ENCODE results near the gene MED15. TPM values are rescaled to one million over a fixed set of nuclear protein-coding genes. Genes with fewer than 3 reads are reported as not detected.

MED15 gene
- polyA plus RNA-seq, 6 donors from 2014 or later, result 7.3 to 41.8 (median 17.1) TPM

DNA sequence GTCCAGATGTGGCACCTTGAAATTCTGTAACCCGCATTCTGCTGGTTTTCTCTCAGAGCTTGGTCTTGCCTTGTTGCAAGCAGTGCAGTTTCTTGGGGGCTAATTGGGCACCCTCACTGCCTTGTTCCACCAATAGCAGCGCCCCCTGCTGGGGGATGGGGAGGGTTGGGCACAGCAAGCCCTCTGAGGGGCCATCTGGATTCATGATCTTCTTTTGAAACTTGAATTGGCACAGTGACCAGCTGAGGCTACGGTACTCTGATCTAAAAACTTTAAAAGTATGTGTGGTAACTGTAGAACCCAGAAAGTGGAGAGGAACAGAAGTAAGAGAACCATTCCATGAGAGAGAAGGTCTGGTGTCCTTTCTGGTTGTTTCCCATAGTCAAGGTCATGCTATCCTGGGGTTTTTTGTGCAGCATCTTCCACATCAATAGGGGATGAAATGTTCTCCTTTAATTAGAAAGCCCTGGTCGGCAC, 64.2 kb downstream of the MED15 start:
- H3K4me3 Mint-ChIP-seq, result no peak overlapping the region
- H3K4me1 Mint-ChIP-seq, result peaks cover 3 to 9% (median 4%) of the 10 kb centered on the region in 3 donors
- H3K27ac Mint-ChIP-seq, result no peak overlapping the region
- no peaks in the 10 kb centered on the region for H3K9me3 Mint-ChIP-seq
- peak; percentile 38 for DNase-seq
- no peaks in the 10 kb centered on the region for H3K27me3 Mint-ChIP-seq
- H3K36me3 Mint-ChIP-seq, result peaks cover 0 to 30% of the 10 kb centered on the region in 2 donors
- ATAC-seq (ENCODE audit: low read depth in 2 of 2), result peak; percentile 57 to 60

DNA sequence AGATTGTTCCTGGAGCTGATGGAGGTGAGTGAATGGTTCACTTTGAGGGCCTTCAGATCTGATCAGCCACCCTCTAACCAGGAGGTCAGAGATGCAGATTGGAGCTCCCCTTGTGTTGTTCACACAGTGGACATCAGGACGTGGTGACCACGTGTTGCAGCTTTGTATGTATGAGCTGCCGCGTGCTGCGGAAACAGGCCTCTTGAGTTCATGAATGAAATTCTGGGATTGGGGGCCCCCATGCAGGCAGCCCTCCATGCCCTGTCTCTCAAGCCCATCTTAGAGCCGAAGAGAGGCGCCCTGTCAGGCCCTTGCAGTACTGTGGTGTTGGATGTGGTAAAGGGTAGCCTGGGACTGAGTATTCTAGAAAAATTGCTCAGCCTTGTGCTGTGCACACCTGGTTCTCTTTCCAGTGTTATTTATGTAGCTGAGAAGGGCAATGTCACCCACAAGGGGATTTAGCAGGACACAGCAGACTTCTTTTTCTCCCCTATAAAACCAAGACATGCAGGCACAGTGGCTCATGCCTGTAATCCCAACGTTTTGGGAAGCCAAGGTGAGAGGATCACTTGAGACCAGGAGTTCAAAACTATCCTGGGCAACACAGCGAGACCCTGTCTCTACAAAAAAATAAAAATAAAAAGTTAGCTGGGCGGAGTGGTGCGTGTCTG, 64.9 kb downstream of the MED15 start:
- Mint-ChIP-seq H3K9me3 (no peaks in the 10 kb centered on the region), H3K36me3 (peaks cover 0 to 23% of the 10 kb centered on the region in 2 donors), H3K27me3 (no peaks in the 10 kb centered on the region), H3K27ac (no peak overlapping the region), H3K4me3 (no peak overlapping the region), H3K4me1 (peaks cover 3 to 9% (median 8%) of the 10 kb centered on the region in 3 donors)
- DNase-seq (no peak), ATAC-seq (ENCODE audit: low read depth in 2 of 2) (no peak)

DNA sequence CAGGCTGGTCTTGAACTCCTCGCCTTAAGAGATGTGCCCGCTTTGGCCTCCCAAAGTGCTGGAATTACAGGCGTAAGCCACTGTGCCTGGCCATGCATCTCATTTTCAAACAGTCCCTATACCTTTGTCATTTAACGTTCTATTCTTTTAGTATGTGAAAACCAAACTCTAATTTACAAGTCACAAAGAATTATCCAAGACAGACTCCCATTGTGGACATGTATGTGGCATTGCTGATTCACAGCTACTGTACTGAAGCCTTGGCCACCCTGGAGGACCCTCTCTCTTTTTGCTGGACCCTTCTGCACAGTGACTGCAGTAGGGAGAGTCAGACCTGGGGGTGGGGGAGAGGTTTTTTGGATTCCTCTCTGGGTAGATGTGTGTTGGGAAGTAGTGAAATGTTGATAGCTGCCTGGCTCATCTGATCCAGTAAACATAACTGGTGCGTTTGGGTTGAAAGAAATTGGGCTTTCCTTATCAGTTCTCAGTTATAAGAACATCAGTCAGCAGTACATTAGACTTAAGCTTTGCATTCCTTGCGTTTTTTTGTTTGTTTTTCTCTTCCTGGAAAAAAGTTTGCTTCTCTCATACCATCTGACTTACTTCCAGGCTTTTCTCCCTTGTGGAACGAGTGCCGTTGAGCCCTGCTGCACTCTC, 65.9 kb downstream of the MED15 start:
- peaks cover 2 to 8% (median 6%) of the 10 kb centered on the region in 3 donors for H3K4me1 Mint-ChIP-seq
- no peaks in the 10 kb centered on the region for H3K27me3 Mint-ChIP-seq
- ATAC-seq (ENCODE audit: low read depth in 2 of 2) (no peak), DNase-seq (no peak)
- no peak overlapping the region for H3K4me3 Mint-ChIP-seq
- no peaks in the 10 kb centered on the region for H3K9me3 Mint-ChIP-seq
- H3K27ac Mint-ChIP-seq, result no peak overlapping the region
- H3K36me3 Mint-ChIP-seq, result peaks cover 0 to 20% of the 10 kb centered on the region in 2 donors

DNA sequence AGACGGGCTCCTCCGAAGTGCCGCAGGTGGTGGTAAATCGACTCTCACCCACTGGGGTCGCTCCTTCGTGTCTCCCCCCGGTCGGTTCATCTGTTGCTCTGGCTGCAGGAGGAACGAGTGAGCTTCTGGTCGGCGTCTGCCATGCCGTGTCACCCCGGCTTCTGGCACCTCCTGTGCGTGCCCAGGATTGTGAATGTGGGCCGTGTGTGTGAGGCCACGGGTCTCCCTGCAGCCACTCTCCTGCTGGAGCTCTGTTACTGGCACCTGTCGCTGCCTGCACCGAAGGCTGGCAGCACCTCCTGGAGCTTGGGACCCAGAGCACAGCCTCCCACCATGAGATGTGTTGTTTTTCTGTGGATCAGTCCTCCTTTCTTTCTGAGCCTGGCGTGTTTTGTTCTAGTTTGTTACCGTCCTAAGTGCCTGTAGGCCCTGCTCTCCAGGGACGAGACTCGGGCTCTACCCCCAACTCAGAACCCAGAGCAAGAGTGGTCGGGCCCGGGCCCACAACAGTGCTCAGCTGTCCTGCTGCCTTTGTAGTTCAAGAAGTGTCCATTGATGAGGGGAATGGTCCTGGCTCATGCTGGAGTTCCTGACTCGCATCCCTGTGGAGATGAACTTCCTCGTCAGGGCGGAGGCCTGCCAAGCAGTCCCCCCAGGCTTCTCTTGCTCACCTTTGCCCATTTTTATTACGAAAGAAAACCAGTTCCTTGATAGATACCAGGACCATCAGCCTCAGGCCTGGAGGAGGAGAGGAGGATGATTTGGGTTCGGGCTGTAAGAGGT, 66.6 kb downstream of the MED15 start:
- Mint-ChIP-seq H3K36me3 (peaks cover 0 to 20% of the 10 kb centered on the region in 2 donors), H3K27ac (peak overlapping the region in 2 of 6 donors; percentile 56 to 65), H3K4me1 (peaks cover 0 to 8% (median 5%) of the 10 kb centered on the region in 3 donors), H3K4me3 (no peak overlapping the region), H3K9me3 (no peaks in the 10 kb centered on the region), H3K27me3 (no peaks in the 10 kb centered on the region)
- DNase-seq, result no peak
- no peak for ATAC-seq (ENCODE audit: low read depth in 2 of 2)

DNA sequence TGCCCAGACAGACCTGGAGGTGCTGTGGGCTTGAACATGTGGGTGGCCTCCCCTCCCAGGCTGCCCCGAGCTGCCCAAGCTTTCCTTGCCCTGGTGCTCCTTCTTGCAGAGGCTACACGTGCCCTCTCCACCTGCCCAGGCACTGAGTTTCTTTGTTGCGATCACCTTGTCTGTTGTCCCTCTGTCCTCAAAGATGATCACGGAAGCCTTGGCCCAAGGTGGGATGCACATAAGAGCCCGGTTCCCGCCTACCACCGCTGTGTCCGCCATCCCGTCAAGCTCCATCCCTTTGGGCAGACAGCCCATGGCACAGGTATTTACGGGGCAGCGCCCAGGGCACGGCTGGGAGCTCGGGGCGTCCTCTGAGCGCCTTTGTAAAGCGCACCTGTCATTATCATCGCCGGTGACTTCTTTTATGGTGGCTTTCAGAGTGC, 67.5 kb downstream of the MED15 start:
- DNase-seq (no peak), ATAC-seq (ENCODE audit: low read depth in 2 of 2) (no peak)
- no peaks in the 10 kb centered on the region for H3K9me3 Mint-ChIP-seq
- H3K4me1 Mint-ChIP-seq, result peaks cover 0 to 8% (median 4%) of the 10 kb centered on the region in 3 donors
- no peak overlapping the region for H3K27ac Mint-ChIP-seq
- no peak overlapping the region for H3K4me3 Mint-ChIP-seq
- peaks cover 0 to 20% of the 10 kb centered on the region in 2 donors for H3K36me3 Mint-ChIP-seq
- no peaks in the 10 kb centered on the region for H3K27me3 Mint-ChIP-seq

DNA sequence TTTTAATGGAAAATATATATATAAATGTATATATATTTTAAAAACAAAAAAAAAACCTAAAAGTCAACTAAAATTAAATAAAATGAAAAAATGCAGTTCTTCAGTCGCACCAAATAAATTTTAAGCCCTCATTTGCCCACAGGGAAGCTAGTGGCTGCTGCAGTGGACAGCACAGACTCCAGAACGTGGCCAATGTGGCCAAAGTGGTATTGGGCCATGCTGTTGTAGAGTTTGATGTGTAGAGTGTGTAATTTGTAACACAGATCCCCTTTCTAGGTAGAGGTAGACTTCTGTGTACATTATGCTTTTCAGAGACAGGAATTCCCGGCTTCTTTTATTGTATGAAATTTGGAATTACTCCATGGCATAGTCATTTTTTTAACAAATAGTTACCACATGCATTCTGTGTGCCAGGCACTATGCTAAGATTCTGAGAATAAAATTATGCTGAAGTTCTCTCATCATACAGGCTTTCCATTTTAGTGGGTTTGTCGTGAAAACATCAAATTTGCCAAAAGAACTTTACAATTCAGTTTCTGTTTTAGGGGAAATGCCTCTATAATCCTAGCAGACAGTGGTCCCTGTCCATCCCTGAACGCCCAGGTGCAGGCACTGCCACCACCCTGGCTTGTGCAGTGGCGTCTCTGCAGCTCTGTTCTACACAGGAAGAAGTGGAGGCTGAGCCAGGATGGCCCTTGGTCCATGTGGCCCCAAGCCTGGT, 68.5 kb downstream of the MED15 start:
- DNase-seq (no peak), ATAC-seq (ENCODE audit: low read depth in 2 of 2) (no peak)
- no peak overlapping the region for H3K4me3 Mint-ChIP-seq
- no peaks in the 10 kb centered on the region for H3K9me3 Mint-ChIP-seq
- no peaks in the 10 kb centered on the region for H3K27me3 Mint-ChIP-seq
- H3K4me1 Mint-ChIP-seq, result peaks cover 0 to 8% (median 0%) of the 10 kb centered on the region in 3 donors
- no peak overlapping the region for H3K27ac Mint-ChIP-seq
- H3K36me3 Mint-ChIP-seq, result peaks cover 0 to 20% of the 10 kb centered on the region in 2 donors

DNA sequence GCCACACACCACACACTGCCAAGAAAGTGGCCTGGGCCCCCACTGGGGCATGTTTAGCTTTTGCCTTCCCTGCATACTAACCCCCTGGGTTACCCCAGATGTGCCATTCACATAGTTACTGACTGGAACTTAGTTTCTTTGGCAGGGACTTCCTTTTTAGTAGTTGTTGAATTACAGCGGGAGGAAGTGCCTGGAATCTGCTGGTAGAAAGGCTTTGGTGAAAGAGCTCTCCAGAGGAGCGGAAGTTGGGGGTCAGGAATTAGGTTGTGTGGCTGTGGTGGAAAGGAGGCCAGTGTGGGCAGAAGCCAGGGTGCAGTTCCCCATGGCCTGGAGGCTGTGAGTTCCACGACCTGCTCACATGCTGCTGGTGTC, 69.0 kb downstream of the MED15 start:
- H3K4me1 Mint-ChIP-seq, result peaks cover 0 to 8% (median 0%) of the 10 kb centered on the region in 3 donors
- DNase-seq (no peak), ATAC-seq (ENCODE audit: low read depth in 2 of 2) (peak in 1 of 2 donors; percentile 33)
- no peaks in the 10 kb centered on the region for H3K27me3 Mint-ChIP-seq
- H3K4me3 Mint-ChIP-seq, result no peak overlapping the region
- peak overlapping the region in 4 of 6 donors; percentile 71 to 95 (median 90) for H3K27ac Mint-ChIP-seq
- peaks cover 0 to 20% of the 10 kb centered on the region in 2 donors for H3K36me3 Mint-ChIP-seq
- no peaks in the 10 kb centered on the region for H3K9me3 Mint-ChIP-seq

DNA sequence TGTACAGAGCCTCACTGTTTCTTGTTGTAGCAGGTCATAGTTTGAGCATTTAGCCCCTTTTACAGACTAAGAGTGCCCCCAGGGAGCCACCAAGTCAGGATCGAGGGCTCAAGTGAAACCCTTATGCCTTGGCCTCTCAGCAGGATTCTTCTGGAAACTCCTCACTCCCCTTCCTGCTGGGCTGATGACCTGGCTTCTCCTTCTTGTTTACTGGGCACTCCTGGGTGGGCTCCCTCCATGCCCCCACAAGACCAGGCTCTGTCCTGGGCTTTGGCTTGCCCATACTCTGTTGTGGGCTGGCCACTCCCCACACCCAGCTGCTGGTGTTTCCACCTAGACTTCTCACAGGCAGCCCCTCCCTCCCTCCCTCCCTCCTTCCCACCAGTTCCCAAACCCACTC, 69.6 kb downstream of the MED15 start:
- no peak for DNase-seq
- ATAC-seq (ENCODE audit: low read depth in 2 of 2), result no peak
- Mint-ChIP-seq H3K36me3 (peaks cover 0 to 20% of the 10 kb centered on the region in 2 donors), H3K27me3 (no peaks in the 10 kb centered on the region), H3K27ac (peak overlapping the region in 4 of 6 donors; percentile 27 to 72 (median 54)), H3K4me3 (no peak overlapping the region), H3K9me3 (no peaks in the 10 kb centered on the region), H3K4me1 (peaks cover 0 to 8% (median 0%) of the 10 kb centered on the region in 3 donors)

DNA sequence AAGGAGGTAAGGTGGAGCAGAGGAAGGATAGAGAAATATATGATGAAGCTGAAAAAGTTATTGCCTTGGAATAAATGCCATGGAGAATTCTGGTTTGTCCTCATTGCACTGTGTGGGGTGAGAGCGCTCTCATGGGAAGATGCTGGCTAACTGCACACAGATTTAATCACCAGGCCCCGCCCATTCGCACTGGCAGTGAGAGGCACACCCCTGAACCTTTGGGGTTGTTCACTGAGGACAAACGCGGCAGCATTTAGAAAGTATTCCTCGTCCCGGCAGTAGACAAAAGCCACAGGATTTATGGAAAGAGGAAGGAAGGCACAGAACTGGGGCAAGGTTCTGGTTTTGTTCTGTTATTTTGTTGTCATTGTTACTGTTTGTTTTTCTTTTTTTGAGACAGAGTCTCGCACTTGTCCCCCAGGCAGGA, 70.2 kb downstream of the MED15 start:
- Mint-ChIP-seq H3K4me3 (no peak overlapping the region), H3K36me3 (peaks cover 0 to 20% of the 10 kb centered on the region in 2 donors), H3K27ac (peak overlapping the region in 2 of 6 donors; percentile 25 to 59), H3K27me3 (no peaks in the 10 kb centered on the region), H3K9me3 (no peaks in the 10 kb centered on the region), H3K4me1 (peaks cover 0 to 8% (median 0%) of the 10 kb centered on the region in 3 donors)
- no peak for ATAC-seq (ENCODE audit: low read depth in 2 of 2)
- DNase-seq, result no peak

DNA sequence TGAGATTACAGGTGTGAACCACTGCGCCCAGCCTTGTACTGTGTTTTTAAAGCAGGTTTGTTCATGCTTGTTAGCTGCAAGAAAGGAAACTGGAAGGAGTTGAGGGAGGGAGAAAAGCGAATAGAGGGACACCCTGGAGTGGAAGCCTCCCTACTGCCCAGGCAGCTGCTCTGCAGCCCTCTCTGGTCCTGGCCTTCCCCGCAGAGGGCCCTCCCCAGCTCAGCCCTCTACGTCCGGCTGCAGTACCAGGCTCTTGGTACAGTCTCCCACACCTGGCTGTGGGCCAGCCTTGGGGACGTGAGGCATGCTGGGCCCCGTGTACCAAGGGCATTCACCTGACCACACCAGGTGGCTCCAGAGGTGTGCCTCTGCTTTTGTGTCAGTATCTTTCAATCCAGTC, 70.8 kb downstream of the MED15 start:
- Mint-ChIP-seq H3K36me3 (peaks cover 0 to 20% of the 10 kb centered on the region in 2 donors), H3K27ac (no peak overlapping the region), H3K9me3 (no peaks in the 10 kb centered on the region), H3K4me3 (no peak overlapping the region), H3K27me3 (no peaks in the 10 kb centered on the region), H3K4me1 (peaks cover 0 to 8% (median 0%) of the 10 kb centered on the region in 3 donors)
- ATAC-seq (ENCODE audit: low read depth in 2 of 2) (no peak), DNase-seq (no peak)

DNA sequence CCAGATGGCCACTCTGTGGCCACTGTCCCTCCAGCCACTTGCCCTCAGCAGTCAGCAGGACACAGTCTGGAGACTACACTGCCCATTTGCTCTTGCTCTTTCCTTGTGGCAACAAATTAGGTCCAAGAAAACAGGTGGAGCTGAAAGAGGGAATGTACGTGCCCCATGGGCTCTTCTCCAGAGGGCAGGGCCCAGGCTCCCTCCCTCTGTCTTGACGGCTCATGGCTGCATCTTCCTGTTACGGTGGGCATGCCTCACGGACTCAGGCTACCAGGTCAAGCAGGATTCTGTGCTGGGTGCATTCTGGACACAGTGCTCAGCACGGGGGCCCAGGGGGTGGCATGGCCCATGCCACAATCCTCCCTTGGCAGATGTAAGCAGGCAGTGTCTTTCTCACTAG, 71.3 kb downstream of the MED15 start:
- no peaks in the 10 kb centered on the region for H3K27me3 Mint-ChIP-seq
- H3K27ac Mint-ChIP-seq, result no peak overlapping the region
- no peak overlapping the region for H3K4me3 Mint-ChIP-seq
- H3K4me1 Mint-ChIP-seq, result peaks cover 0 to 8% (median 0%) of the 10 kb centered on the region in 3 donors
- no peak for ATAC-seq (ENCODE audit: low read depth in 2 of 2)
- no peaks in the 10 kb centered on the region for H3K9me3 Mint-ChIP-seq
- DNase-seq, result no peak
- peaks cover 0 to 15% of the 10 kb centered on the region in 2 donors for H3K36me3 Mint-ChIP-seq

DNA sequence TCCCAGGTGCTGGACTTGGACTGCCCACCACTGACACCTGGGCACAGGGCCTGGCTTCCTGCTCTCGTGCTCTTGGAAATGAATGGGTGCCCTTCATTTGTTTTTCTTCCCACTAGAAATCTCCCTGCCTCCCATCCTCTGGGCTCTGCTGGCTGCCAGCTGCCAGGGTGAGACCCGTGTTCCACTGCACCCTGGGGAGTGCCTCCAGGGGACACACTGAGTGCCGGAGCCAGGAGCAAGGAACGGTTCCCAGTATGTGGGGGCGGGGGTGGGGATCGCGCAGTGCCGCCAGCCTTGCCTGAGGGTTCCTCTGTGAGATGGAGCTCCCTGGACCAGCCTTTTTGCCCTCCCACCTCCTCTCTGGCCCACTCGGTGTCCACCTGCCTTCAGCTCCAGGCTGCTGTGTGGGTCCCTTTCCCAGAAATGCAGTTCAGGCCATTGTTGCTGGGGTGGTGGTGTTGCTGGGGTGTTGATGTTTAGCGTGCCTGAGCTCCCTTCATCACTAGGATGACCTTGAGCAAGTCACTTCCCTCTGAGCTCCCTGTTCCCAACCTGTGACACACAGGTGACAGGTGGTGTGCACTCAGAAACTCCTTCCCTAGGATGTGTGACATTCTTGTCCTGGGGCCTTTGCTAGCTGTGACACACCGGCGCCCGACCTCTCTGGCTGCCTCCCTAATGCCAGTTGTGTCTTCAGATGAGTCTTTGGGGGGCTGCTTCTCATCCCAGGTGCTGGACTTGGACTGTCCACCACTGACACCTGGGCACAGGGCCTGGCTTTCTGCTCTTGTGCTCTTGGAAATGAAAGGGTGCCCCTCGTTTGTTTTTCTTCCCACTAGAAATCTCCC, 72.1 kb downstream of the MED15 start:
- Mint-ChIP-seq H3K36me3 (peaks cover 0 to 7% of the 10 kb centered on the region in 2 donors), H3K4me1 (peaks cover 0 to 8% (median 0%) of the 10 kb centered on the region in 3 donors), H3K9me3 (no peaks in the 10 kb centered on the region), H3K4me3 (peak overlapping the region in 1 of 8 donors; percentile 42), H3K27me3 (no peaks in the 10 kb centered on the region), H3K27ac (peak overlapping the region in 1 of 6 donors; percentile 68)
- DNase-seq (no peak), ATAC-seq (ENCODE audit: low read depth in 2 of 2) (no peak)
